ENCODE results near the gene XXYLT1. TPM values are rescaled to one million over a fixed set of nuclear protein-coding genes. Genes with fewer than 3 reads are reported as not detected.

Gene XXYLT1
- total RNA-seq, 1 donor from 2014 or later: 22.3 TPM

DNA sequence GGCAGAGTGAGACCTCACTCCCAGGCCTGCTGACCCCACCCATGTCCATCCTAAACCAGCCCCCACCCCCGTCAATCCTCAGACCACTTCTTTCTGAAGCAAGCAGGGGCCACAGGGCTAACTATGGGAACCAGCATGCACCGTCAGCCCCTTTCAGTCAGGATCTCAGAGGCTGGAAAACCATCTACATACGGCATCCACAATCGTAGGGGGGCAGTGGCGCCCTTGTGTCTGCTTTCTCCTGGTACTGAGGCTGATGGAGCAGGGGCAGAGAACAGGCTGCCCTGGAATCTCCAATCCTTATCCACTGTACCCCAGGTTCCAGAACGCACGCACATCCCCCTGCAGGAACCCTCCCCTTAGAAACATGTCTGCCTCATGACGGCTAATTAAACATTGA, 56.6 kb downstream of the XXYLT1 start:
- DNase-seq: no peak
- Mint-ChIP-seq H3K4me1 (ENCODE audit: low read depth, unreplicated experiment) (peaks cover 13% of the 10 kb centered on the region), H3K27ac (ENCODE audit: unreplicated experiment) (no peak overlapping the region), H3K4me3 (ENCODE audit: unreplicated experiment) (no peak overlapping the region), H3K36me3 (ENCODE audit: unreplicated experiment) (peaks cover 8% of the 10 kb centered on the region), H3K9me3 (ENCODE audit: unreplicated experiment) (peaks cover 18% of the 10 kb centered on the region), H3K27me3 (ENCODE audit: unreplicated experiment) (peaks cover 9% of the 10 kb centered on the region)
- TF ChIP-seq, protein P1, sequence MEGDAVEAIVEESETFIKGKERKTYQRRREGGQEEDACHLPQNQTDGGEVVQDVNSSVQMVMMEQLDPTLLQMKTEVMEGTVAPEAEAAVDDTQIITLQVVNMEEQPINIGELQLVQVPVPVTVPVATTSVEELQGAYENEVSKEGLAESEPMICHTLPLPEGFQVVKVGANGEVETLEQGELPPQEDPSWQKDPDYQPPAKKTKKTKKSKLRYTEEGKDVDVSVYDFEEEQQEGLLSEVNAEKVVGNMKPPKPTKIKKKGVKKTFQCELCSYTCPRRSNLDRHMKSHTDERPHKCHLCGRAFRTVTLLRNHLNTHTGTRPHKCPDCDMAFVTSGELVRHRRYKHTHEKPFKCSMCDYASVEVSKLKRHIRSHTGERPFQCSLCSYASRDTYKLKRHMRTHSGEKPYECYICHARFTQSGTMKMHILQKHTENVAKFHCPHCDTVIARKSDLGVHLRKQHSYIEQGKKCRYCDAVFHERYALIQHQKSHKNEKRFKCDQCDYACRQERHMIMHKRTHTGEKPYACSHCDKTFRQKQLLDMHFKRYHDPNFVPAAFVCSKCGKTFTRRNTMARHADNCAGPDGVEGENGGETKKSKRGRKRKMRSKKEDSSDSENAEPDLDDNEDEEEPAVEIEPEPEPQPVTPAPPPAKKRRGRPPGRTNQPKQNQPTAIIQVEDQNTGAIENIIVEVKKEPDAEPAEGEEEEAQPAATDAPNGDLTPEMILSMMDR (IDR thresholded peaks at IDR 0.05; ENCODE audit: partially characterized antibody, unreplicated experiment): no peak

DNA sequence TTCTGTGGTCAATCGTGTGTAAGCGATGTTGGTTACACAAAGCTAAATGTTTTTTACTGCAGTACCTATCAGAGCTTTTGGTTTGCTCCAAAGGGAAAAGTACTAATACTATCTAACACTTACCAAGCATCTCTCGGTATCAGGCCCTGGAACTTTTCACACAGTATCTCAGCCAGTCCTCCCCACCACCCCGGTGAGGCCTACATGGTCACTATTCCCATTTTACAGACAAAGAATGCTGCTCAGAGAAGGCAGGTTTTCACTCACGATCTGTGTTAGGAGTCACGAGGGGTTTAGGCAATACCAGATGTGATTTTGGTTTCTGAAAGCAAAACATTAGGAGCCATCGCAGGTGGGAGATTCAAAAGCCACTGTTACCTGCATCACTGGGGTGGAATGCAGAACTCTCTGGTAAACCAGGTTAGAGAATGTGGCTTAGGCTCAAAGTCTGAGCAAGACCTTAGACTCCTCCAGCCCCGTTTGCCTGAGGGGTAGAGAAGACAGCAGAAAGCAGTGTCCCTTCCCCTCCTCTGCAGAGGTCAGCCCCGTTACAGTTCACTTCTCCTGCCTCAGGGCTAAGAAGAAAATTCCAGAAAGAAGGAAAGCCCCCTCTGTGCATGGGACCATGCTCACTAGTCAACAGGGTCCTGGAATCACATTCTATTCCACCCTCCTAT, 57.2 kb downstream of the XXYLT1 start:
- DNase-seq: no peak
- Mint-ChIP-seq H3K9me3 (ENCODE audit: unreplicated experiment) (peaks cover 18% of the 10 kb centered on the region), H3K4me3 (ENCODE audit: unreplicated experiment) (no peak overlapping the region), H3K27me3 (ENCODE audit: unreplicated experiment) (peaks cover 9% of the 10 kb centered on the region), H3K4me1 (ENCODE audit: low read depth, unreplicated experiment) (peaks cover 17% of the 10 kb centered on the region), H3K36me3 (ENCODE audit: unreplicated experiment) (peaks cover 8% of the 10 kb centered on the region), H3K27ac (ENCODE audit: unreplicated experiment) (no peak overlapping the region)
- TF ChIP-seq, protein P1 (IDR thresholded peaks at IDR 0.05; ENCODE audit: partially characterized antibody, unreplicated experiment): no peak

DNA sequence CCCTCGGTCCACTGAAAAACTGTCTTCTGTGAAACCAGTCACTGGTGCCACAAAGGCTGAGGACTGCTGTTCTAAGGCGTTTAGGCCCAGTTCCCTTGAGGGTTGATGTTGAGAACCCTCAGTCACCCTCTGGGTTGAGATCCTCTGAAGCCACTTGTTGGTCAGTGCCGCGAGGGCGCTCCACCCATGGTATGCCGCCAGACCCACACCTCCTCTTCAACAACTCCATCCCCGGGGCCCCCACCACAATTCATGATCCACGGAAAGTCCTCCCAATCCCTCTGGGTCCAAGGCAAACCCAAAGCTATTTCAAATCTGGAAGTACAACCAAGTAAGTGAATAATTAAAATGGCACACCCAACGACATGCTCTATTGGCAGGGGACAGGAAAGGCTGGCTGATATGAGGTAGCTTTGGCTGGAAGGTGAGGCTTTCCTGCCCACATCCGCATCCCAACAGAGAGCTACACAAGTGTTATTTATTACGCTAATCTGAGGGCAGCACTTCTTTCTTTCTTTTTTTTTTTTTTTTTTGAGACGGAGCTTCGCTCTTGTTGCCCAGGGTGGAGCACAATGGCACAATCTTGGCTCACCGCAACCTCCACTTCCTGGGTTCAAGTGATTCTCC, 58.1 kb downstream of the XXYLT1 start:
- Mint-ChIP-seq H3K27me3 (ENCODE audit: unreplicated experiment) (peaks cover 15% of the 10 kb centered on the region), H3K9me3 (ENCODE audit: unreplicated experiment) (peaks cover 25% of the 10 kb centered on the region), H3K4me1 (ENCODE audit: low read depth, unreplicated experiment) (peaks cover 25% of the 10 kb centered on the region), H3K4me3 (ENCODE audit: unreplicated experiment) (no peak overlapping the region), H3K27ac (ENCODE audit: unreplicated experiment) (no peak overlapping the region), H3K36me3 (ENCODE audit: unreplicated experiment) (peaks cover 8% of the 10 kb centered on the region)
- no peak for DNase-seq
- TF ChIP-seq, protein P1 (IDR thresholded peaks at IDR 0.05; ENCODE audit: partially characterized antibody, unreplicated experiment): no peak

DNA sequence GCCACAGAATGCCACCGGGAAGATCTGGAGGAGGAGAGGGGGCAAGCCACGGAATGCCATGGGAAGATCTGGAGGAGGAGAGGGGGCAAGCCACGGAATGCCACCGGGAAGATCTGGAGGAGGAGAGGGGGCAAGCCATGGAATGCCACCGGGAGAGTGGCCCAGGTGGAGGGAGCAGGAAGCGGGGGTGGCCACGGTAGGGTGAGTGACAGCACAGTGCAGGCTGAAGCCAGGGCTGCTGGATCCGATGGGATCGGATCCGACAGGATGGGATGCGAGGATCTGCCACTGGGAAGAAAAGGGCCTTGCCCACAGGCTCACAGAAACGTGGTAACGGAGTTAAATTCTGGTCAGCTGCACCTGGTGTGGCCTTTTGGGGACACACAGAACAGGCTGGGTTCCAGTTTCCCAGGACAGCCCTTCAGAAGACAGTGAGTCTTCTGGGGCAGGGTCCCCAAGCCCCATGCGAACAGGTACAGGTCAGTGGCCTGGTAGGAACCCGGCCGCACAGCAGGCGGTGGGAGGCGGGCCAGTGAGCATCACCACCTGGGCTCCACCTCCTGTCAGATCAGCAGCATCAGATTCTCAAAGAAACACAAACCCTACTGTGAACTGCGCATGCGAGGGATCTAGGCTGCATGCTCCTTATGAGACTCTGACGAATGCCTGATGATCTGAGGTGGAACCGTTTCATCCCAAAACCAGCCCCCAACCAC, 58.8 kb downstream of the XXYLT1 start:
- peaks cover 8% of the 10 kb centered on the region for H3K36me3 Mint-ChIP-seq (ENCODE audit: unreplicated experiment)
- H3K27ac Mint-ChIP-seq (ENCODE audit: unreplicated experiment): no peak overlapping the region
- peaks cover 15% of the 10 kb centered on the region for H3K27me3 Mint-ChIP-seq (ENCODE audit: unreplicated experiment)
- H3K4me1 Mint-ChIP-seq (ENCODE audit: low read depth, unreplicated experiment): peaks cover 28% of the 10 kb centered on the region
- TF ChIP-seq, protein P1 (IDR thresholded peaks at IDR 0.05; ENCODE audit: partially characterized antibody, unreplicated experiment): no peak
- peaks cover 25% of the 10 kb centered on the region for H3K9me3 Mint-ChIP-seq (ENCODE audit: unreplicated experiment)
- H3K4me3 Mint-ChIP-seq (ENCODE audit: unreplicated experiment): no peak overlapping the region
- no peak for DNase-seq

All from glutamatergic neuron (in vitro differentiated cells).